ENCODE results near the gene EXD1. TPM values are rescaled to one million over a fixed set of nuclear protein-coding genes. Genes with fewer than 3 reads are reported as not detected.

Gene EXD1
- total and polyA plus RNA-seq, 9 donors: not detected

GRCh38 chr15:41258750-41259471 lies 28.4 kb upstream of the EXD1 start:
- intact Hi-C loops (cut with DNase I): no loop called here
- H3K4me3 ChIP-seq: no peak overlapping the region
- no peaks in the 10 kb centered on the region for H3K27me3 ChIP-seq
- H3K4me1 ChIP-seq (ENCODE audit: insufficient read depth): no peaks in the 10 kb centered on the region
- H3K27ac ChIP-seq: no peak overlapping the region
- no peak for DNase-seq
- H3K9me3 ChIP-seq: no peaks in the 10 kb centered on the region
- H3K36me3 ChIP-seq: no peaks in the 10 kb centered on the region
- no peak for TF ChIP-seq EP300 (IDR thresholded peaks at IDR 0.05)
- no peak for TF ChIP-seq CTCF (IDR thresholded peaks at IDR 0.05)
- no peak for TF ChIP-seq POLR2A (IDR thresholded peaks at IDR 0.05)
- WGBS, 3 donors: 35 to 60% (median 49%) methylated on average over 3 of the region's 3 CpGs

- no peak for DNase-seq
- Histone ChIP-seq H3K4me1 (ENCODE audit: insufficient read depth) (no peaks in the 10 kb centered on the region), H3K36me3 (no peaks in the 10 kb centered on the region), H3K9me3 (no peaks in the 10 kb centered on the region), H3K4me3 (no peak overlapping the region), H3K27ac (no peak overlapping the region), H3K27me3 (no peaks in the 10 kb centered on the region)
- intact Hi-C loops (cut with DNase I): no loop called here
- TF ChIP-seq EP300 (IDR thresholded peaks at IDR 0.05) (no peak), POLR2A (IDR thresholded peaks at IDR 0.05) (no peak), CTCF (IDR thresholded peaks at IDR 0.05) (no peak)
- WGBS, 3 donors: 91 to 95% (median 91%) methylated on average over 5 of the region's 5 CpGs
These were observed 26.1 kb upstream of the EXD1 start for GRCh38 chr15:41256577-41257038.

GRCh38 chr15:41256103-41256502 lies 25.5 kb upstream of the EXD1 start:
- intact Hi-C loops (cut with DNase I): no loop called here
- DNase-seq: no peak
- TF ChIP-seq POLR2A (IDR thresholded peaks at IDR 0.05) (no peak), EP300 (IDR thresholded peaks at IDR 0.05) (no peak), CTCF (IDR thresholded peaks at IDR 0.05) (no peak)
- Histone ChIP-seq H3K36me3 (no peaks in the 10 kb centered on the region), H3K9me3 (no peaks in the 10 kb centered on the region), H3K4me1 (ENCODE audit: insufficient read depth) (no peaks in the 10 kb centered on the region), H3K27ac (no peak overlapping the region), H3K4me3 (no peak overlapping the region), H3K27me3 (no peaks in the 10 kb centered on the region)
- 96 to 98% (median 97%) methylated on average over 3 of the region's 3 CpGs for WGBS, 3 donors

- H3K27me3 ChIP-seq: no peaks in the 10 kb centered on the region
- intact Hi-C loops (cut with DNase I): no loop called here
- DNase-seq: no peak
- H3K4me1 ChIP-seq (ENCODE audit: insufficient read depth): no peaks in the 10 kb centered on the region
- no peaks in the 10 kb centered on the region for H3K9me3 ChIP-seq
- 92 to 95% (median 94%) methylated on average over 4 of the region's 4 CpGs for WGBS, 3 donors
- no peak for TF ChIP-seq POLR2A (IDR thresholded peaks at IDR 0.05)
- no peak for TF ChIP-seq EP300 (IDR thresholded peaks at IDR 0.05)
- no peak for TF ChIP-seq CTCF (IDR thresholded peaks at IDR 0.05)
- no peaks in the 10 kb centered on the region for H3K36me3 ChIP-seq
- H3K27ac ChIP-seq: no peak overlapping the region
- no peak overlapping the region for H3K4me3 ChIP-seq
These were observed 24.0 kb upstream of the EXD1 start for GRCh38 chr15:41254560-41254959.
